GM18508 (cell line): ENCODE results near the gene ZGPAT.

Experiments
- ATAC-seq: cut with Tn5 transposase; IDR thresholded peaks from one replicate; pipeline ENCODE4 v1.9.1; 2021; ENCODE audit warnings: moderate number of reproducible peaks; ENCODE audit not compliant: insufficient read depth, unreplicated experiment

ZGPAT gene

GRCh38 chr20:63691711-63692435, 16.0 kb upstream of the ZGPAT start:
- ATAC-seq, result no peak

GRCh38 chr20:63692436-63693082, 15.3 kb upstream of the ZGPAT start:
- no peak for ATAC-seq

- no peak for ATAC-seq
Measured at GRCh38 chr20:63693083-63693732, 14.6 kb upstream of the ZGPAT start.

GRCh38 chr20:63693733-63694583, 13.9 kb upstream of the ZGPAT start:
- no peak for ATAC-seq

GRCh38 chr20:63694584-63695423, 13.0 kb upstream of the ZGPAT start:
- ATAC-seq, result no peak

- ATAC-seq, result no peak
Measured at GRCh38 chr20:63695424-63696305, 12.2 kb upstream of the ZGPAT start.

GRCh38 chr20:63696306-63696627, 11.6 kb upstream of the ZGPAT start:
- no peak for ATAC-seq

GRCh38 chr20:63696628-63697356, 11.0 kb upstream of the ZGPAT start, which contains the start of gene TNFRSF6B:
TSS of gene TNFRSF6B (plus strand) at chr20:63696652. CDS start at chr20:63696768, 116 bp downstream.
- no peak for ATAC-seq

GRCh38 chr20:63697357-63697867, 10.4 kb upstream of the ZGPAT start:
- no peak for ATAC-seq

- no peak for ATAC-seq
Measured at GRCh38 chr20:63697868-63698545, 9.8 kb upstream of the ZGPAT start.

- no peak for ATAC-seq
Measured at GRCh38 chr20:63698739-63699465, 8.9 kb upstream of the ZGPAT start.

GRCh38 chr20:63699466-63700198, 8.2 kb upstream of the ZGPAT start:
- ATAC-seq, result no peak

GRCh38 chr20:63700199-63701050, 7.4 kb upstream of the ZGPAT start:
- ATAC-seq, result no peak

GRCh38 chr20:63701051-63701328, 6.8 kb upstream of the ZGPAT start:
- no peak for ATAC-seq

- ATAC-seq, result no peak
Measured at GRCh38 chr20:63701329-63702035, 6.4 kb upstream of the ZGPAT start.
